GM21786 (cell line): ENCODE data around the gene CEMIP.

Experiments
- ATAC-seq: cut with Tn5 transposase; IDR thresholded peaks from one replicate; pipeline ENCODE4 v1.9.1; 2021; ENCODE audit not compliant: unreplicated experiment

CEMIP gene

GRCh38 chr15:81000624-81001151, 221.5 kb downstream of the CEMIP start, which contains the start of gene TLNRD1:
Gene TLNRD1 (plus strand): TSS chr15:81000923. CDS start chr15:81002272, 1,349 bp downstream.
- ATAC-seq: peak; percentile 52
